SU-DHL-6 (cell line): ENCODE results near the gene SLC4A2.

Source experiments
- H2AFZ ChIP-seq: fragments of 200-600 bp; sonication (generic); 2 replicates; pipeline ENCODE4 v1.6.1; 2014; ENCODE audit warnings: low read depth, mild to moderate bottlenecking, moderate library complexity, mixed read lengths, antibody characterized with exemption, low read length; ENCODE audit not compliant: severe bottlenecking
- H3F3A ChIP-seq: fragments of 200-600 bp; shearing (Covaris generic); 2 replicates; pipeline ENCODE4 v1.6.0; 2016; ENCODE audit warnings: antibody characterized with exemption, mild to moderate bottlenecking; ENCODE audit not compliant: insufficient read depth
- H3K27ac ChIP-seq: fragments of 200-600 bp; sonication (generic); 2 replicates; pipeline ENCODE4 v1.5.1; 2016; ENCODE audit warnings: low read depth, mild to moderate bottlenecking, low read length, moderate library complexity, mixed read lengths
- H3K27me3 ChIP-seq: fragments of 200-600 bp; sonication (generic), shearing (Covaris generic); 2 replicates; pipeline ENCODE4 v1.6.0; 2014; ENCODE audit warnings: mild to moderate bottlenecking, low read length
- H3K36me3 ChIP-seq: fragments of 200-600 bp; sonication (generic); 2 replicates; pipeline ENCODE4 v1.6.1; 2014; ENCODE audit warnings: mild to moderate bottlenecking, low read length, mixed read lengths
- H3K4me2 ChIP-seq: fragments of 300-600, 200-600 bp; shearing (Covaris generic), sonication (generic); 2 replicates; pipeline ENCODE4 v1.6.0; 2014; ENCODE audit warnings: low read length, low read depth, mild to moderate bottlenecking; ENCODE audit not compliant: poor library complexity, severe bottlenecking
- H3K4me3 ChIP-seq: fragments of 200-600 bp; sonication (generic); 2 replicates; pipeline ENCODE4 v1.5.1; 2014; ENCODE audit warnings: antibody characterized with exemption, low read length, mild to moderate bottlenecking, mixed read lengths; ENCODE audit not compliant: insufficient read depth, poor library complexity, severe bottlenecking
- H3K79me2 ChIP-seq: fragments of 200-600 bp; sonication (generic); 2 replicates; pipeline ENCODE4 v1.6.1; 2014; ENCODE audit warnings: mild to moderate bottlenecking, low read length, moderate library complexity; ENCODE audit not compliant: insufficient read depth
- H3K9ac ChIP-seq: fragments of 200-600 bp; sonication (generic); 2 replicates; pipeline ENCODE4 v1.7.0; 2014; ENCODE audit warnings: mild to moderate bottlenecking, low read length
- H3K9me2 ChIP-seq: fragments of 200-600 bp; sonication (generic); replicated peaks from 2 replicates; pipeline ENCODE4 v1.6.1; 2014; ENCODE audit warnings: low read length; ENCODE audit not compliant: insufficient read depth
- H3K9me3 ChIP-seq: fragments of 200-600 bp; sonication (generic); 2 replicates; pipeline ENCODE4 v1.6.1; 2014; ENCODE audit warnings: low read length, mixed read lengths; ENCODE audit not compliant: insufficient read depth
- H4K20me1 ChIP-seq: fragments of 200-600 bp; sonication (generic); 2 replicates; pipeline ENCODE4 v1.6.1; 2014; ENCODE audit warnings: low read depth, mild to moderate bottlenecking, antibody characterized with exemption, low read length, moderate library complexity, mixed read lengths
- EZH2phosphoT487 ChIP-seq: fragments of 200-600 bp; sonication (generic), shearing (Covaris generic); conservative IDR thresholded peaks from 2 replicates; pipeline ENCODE4 v1.6.1; 2018; ENCODE audit warnings: mild to moderate bottlenecking, antibody characterized with exemption, low read length, moderate library complexity, mixed read lengths
- TF ChIP-seq, protein P1 (sequence below): fragments of 200-600 bp; sonication (generic); IDR thresholded peaks from one replicate; pipeline ENCODE4 v1.5.1; 2017; ENCODE audit warnings: antibody characterized with exemption, mild to moderate bottlenecking, low read length, moderate library complexity; ENCODE audit not compliant: insufficient read depth, poor library complexity, severe bottlenecking

The SLC4A2 gene

DNA sequence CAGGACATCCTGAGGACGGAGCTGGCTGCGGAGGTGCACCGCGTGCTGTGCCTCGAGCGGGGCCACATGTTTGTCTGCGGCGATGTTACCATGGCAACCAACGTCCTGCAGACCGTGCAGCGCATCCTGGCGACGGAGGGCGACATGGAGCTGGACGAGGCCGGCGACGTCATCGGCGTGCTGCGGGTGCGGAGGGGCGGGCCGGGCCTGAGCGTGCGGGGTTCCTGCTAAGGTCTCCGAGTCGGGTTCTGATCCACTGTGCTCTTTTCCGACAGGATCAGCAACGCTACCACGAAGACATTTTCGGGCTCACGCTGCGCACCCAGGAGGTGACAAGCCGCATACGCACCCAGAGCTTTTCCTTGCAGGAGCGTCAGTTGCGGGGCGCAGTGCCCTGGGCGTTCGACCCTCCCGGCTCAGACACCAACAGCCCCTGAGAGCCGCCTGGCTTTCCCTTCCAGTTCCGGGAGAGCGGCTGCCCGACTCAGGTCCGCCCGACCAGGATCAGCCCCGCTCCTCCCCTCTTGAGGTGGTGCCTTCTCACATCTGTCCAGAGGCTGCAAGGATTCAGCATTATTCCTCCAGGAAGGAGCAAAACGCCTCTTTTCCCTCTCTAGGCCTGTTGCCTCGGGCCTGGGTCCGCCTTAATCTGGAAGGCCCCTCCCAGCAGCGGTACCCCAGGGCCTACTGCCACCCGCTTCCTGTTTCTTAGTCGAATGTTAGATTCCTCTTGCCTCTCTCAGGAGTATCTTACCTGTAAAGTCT is 45.5 kb upstream of the SLC4A2 start:
- Histone ChIP-seq H3K79me2 (no peaks in the 10 kb centered on the region), H3K27ac (no peak overlapping the region), H3K9me3 (no peaks in the 10 kb centered on the region), H3K36me3 (no peaks in the 10 kb centered on the region), H4K20me1 (no peaks in the 10 kb centered on the region), H3K9ac (peak overlapping the region; percentile 36; the same call in 1 of the 2 replicates), H2AFZ (peak overlapping the region; percentile 46), H3K9me2 (no peaks in the 10 kb centered on the region), H3F3A (no peaks in the 10 kb centered on the region), H3K27me3 (no peaks in the 10 kb centered on the region), H3K4me2 (peak overlapping the region; percentile 35), H3K4me3 (peak overlapping the region; percentile 13)
- TF ChIP-seq, protein P1, sequence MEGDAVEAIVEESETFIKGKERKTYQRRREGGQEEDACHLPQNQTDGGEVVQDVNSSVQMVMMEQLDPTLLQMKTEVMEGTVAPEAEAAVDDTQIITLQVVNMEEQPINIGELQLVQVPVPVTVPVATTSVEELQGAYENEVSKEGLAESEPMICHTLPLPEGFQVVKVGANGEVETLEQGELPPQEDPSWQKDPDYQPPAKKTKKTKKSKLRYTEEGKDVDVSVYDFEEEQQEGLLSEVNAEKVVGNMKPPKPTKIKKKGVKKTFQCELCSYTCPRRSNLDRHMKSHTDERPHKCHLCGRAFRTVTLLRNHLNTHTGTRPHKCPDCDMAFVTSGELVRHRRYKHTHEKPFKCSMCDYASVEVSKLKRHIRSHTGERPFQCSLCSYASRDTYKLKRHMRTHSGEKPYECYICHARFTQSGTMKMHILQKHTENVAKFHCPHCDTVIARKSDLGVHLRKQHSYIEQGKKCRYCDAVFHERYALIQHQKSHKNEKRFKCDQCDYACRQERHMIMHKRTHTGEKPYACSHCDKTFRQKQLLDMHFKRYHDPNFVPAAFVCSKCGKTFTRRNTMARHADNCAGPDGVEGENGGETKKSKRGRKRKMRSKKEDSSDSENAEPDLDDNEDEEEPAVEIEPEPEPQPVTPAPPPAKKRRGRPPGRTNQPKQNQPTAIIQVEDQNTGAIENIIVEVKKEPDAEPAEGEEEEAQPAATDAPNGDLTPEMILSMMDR: no peak
- TF ChIP-seq EZH2phosphoT487: 0 out of 2 replicates have a peak, but pooled peaks have one; percentile 15

GRCh38 chr7:151014950-151015349 is 44.4 kb upstream of the SLC4A2 start:
- no peaks in the 10 kb centered on the region for H3K27me3 ChIP-seq
- H3K9ac ChIP-seq: no peak overlapping the region
- H2AFZ ChIP-seq: no peak overlapping the region
- TF ChIP-seq EZH2phosphoT487: no peak
- TF ChIP-seq, protein P1: no peak
- no peak overlapping the region for H3K27ac ChIP-seq
- H3F3A ChIP-seq: no peaks in the 10 kb centered on the region
- no peak overlapping the region for H3K4me3 ChIP-seq
- no peaks in the 10 kb centered on the region for H3K9me2 ChIP-seq
- no peaks in the 10 kb centered on the region for H3K9me3 ChIP-seq
- no peak overlapping the region for H3K4me2 ChIP-seq
- no peaks in the 10 kb centered on the region for H3K79me2 ChIP-seq
- H3K36me3 ChIP-seq: no peaks in the 10 kb centered on the region
- H4K20me1 ChIP-seq: no peaks in the 10 kb centered on the region

DNA sequence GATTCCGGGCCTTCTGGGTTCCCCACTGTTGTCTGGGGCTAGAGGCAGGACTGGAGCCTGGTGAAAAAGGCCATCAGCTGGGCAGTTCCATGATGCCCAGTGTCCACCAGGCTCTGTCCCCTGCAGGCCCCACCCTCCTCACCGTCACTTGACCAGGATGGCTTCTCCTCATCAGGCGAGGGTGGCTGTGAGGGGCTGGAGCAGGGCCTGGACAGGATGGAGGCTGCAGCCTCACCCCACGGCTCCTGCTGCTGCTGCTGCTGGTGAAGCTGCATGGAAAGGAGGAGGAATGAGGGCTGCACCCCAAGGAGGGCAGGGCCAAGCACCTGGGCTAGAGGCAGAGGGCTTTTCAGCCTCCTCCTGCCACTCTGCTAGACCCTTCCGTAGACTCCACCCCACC is 43.4 kb upstream of the SLC4A2 start:
- no peak overlapping the region for H3K27ac ChIP-seq
- H3K36me3 ChIP-seq: no peaks in the 10 kb centered on the region
- no peaks in the 10 kb centered on the region for H3K27me3 ChIP-seq
- no peaks in the 10 kb centered on the region for H3K79me2 ChIP-seq
- TF ChIP-seq, protein P1: no peak
- no peak for TF ChIP-seq EZH2phosphoT487
- no peak overlapping the region for H3K4me2 ChIP-seq
- H3F3A ChIP-seq: no peaks in the 10 kb centered on the region
- H4K20me1 ChIP-seq: no peaks in the 10 kb centered on the region
- no peaks in the 10 kb centered on the region for H3K9me2 ChIP-seq
- no peak overlapping the region for H3K9ac ChIP-seq
- H2AFZ ChIP-seq: no peak overlapping the region
- H3K4me3 ChIP-seq: no peak overlapping the region
- no peaks in the 10 kb centered on the region for H3K9me3 ChIP-seq
